Activated CD8-positive, alpha-beta memory T cell treated with anti-CD3 and anti-CD28 coated beads for 24 hours (primary cell): Measurements from ENCODE around the gene PRSS21.

Source experiments
- DNase-seq: peaks from one replicate; pipeline ENCODE4 v3.0.0-alpha.2; 2020

The PRSS21 gene

GRCh38 chr16:2846511-2847310 is 29.7 kb downstream of the PRSS21 start:
- DNase-seq, result no peak

- DNase-seq, result no peak
Measured at GRCh38 chr16:2848933-2849725, 32.1 kb downstream of the PRSS21 start.

GRCh38 chr16:2852003-2852730 is 35.1 kb downstream of the PRSS21 start:
- DNase-seq, result no peak

GRCh38 chr16:2852731-2853507 is 35.9 kb downstream of the PRSS21 start:
- no peak for DNase-seq

GRCh38 chr16:2853531-2854073 is 36.6 kb downstream of the PRSS21 start:
- no peak for DNase-seq

- no peak for DNase-seq
Measured at GRCh38 chr16:2854700-2855309, 37.8 kb downstream of the PRSS21 start.

- DNase-seq, result no peak
Measured at GRCh38 chr16:2855536-2855935, 38.5 kb downstream of the PRSS21 start.

- no peak for DNase-seq
Measured at GRCh38 chr16:2856061-2856670, 39.1 kb downstream of the PRSS21 start.

GRCh38 chr16:2856686-2857450 is 39.8 kb downstream of the PRSS21 start:
- DNase-seq, result no peak

GRCh38 chr16:2857451-2858244 is 40.6 kb downstream of the PRSS21 start, which contains the start of gene PRSS22:
TSS of gene PRSS22 (minus strand) at chr16:2858170. CDS start at chr16:2858104, 66 bp downstream.
- peak; percentile 68 for DNase-seq

- DNase-seq, result no peak
Measured at GRCh38 chr16:2858245-2859025, 41.4 kb downstream of the PRSS21 start.

- no peak for DNase-seq
Measured at GRCh38 chr16:2859686-2860265, 42.7 kb downstream of the PRSS21 start.

GRCh38 chr16:2860826-2861567 is 44.0 kb downstream of the PRSS21 start:
- no peak for DNase-seq

GRCh38 chr16:2865651-2866050 is 48.6 kb downstream of the PRSS21 start:
- DNase-seq, result no peak

- DNase-seq, result no peak
Measured at GRCh38 chr16:2866431-2866830, 49.4 kb downstream of the PRSS21 start.

GRCh38 chr16:2867661-2867986 is 50.6 kb downstream of the PRSS21 start:
- DNase-seq, result no peak

GRCh38 chr16:2867987-2868789 is 51.2 kb downstream of the PRSS21 start:
- DNase-seq, result peak; percentile 99
